HCT116 (cell line): Measurements from ENCODE around the gene PRKCH. TPM values are rescaled to one million over a fixed set of nuclear protein-coding genes. Genes with fewer than 3 reads are reported as not detected.

Experiments used
- ATAC-seq: fragments of 200-7000 bp; cut with Tn5 transposase; 2 replicates; pipeline ENCODE4 v1.9.1; 2020; ENCODE audit warnings: mild to moderate bottlenecking, moderate library complexity
- BruUV-seq: library from RNA; stranded (reverse); fragments of 400-500 nt; replicated peaks from 2 replicates; lab custom pipeline; 2021; lab: Mats Ljungman, UMichigan
- CTCF ChIA-PET: fragments of 300-600 bp; sonication (Branson Sonifier 250); formaldehyde crosslinking; loops from one replicate; lab custom pipeline; 2021; ENCODE audit warnings: antibody characterized with exemption; lab: Charles Lee
- POLR2A ChIA-PET: fragments of 300-600, 350-600 bp; sonication (Branson Sonifier 250); formaldehyde crosslinking; loops from one replicate; lab custom pipeline; 2021; ENCODE audit warnings: antibody characterized with exemption; lab: Charles Lee
- RAD21 ChIA-PET, 2 experiments: fragments of 300-600 bp; sonication (Branson Sonifier 250); formaldehyde crosslinking; loops; one replicate each; lab custom pipeline; 2023; ENCODE audit warnings: low total read pairs in 2 of 2; ENCODE audit not compliant: uncharacterized antibody in 2 of 2, unreplicated experiment in 2 of 2, low non-redundant PET in 1 of 2; lab: Charles Lee
- DNase-seq: peaks from one replicate; pipeline ENCODE4 v3.0.0-alpha.2; 2010; ENCODE audit warnings: low read depth, low spot score
- H2AFZ ChIP-seq: fragments of 200-600 bp; shearing (Covaris generic), sonication (generic); 2 replicates; pipeline ENCODE4 v1.6.1; 2017; ENCODE audit warnings: low read depth, mixed run types, mixed read lengths, antibody characterized with exemption, low read length; ENCODE audit not compliant: poor library complexity, severe bottlenecking
- H3K27ac ChIP-seq: 2 replicates; pipeline ENCODE4 v1.5.1; 2012; ENCODE audit warnings: low read depth, low read length
- H3K27me3 ChIP-seq: fragments of 200-600 bp; sonication (generic); 2 replicates; pipeline ENCODE4 v1.6.1; 2016; ENCODE audit warnings: mixed run types, low read length, mixed read lengths; ENCODE audit not compliant: insufficient read depth
- H3K36me3 ChIP-seq, 2 experiments: fragments of 200-500 bp in 1 of 2; fragments of 200-600 bp in 1 of 2; sonication (Bioruptor generic) in 1 of 2; sonication (generic) in 1 of 2; 2 replicates each; pipeline versions ENCODE4 v1.5.1 to v1.6.1; 2014 to 2016; ENCODE audit warnings: low read length in 2 of 2, inconsistent platforms in 1 of 2, mixed read lengths in 1 of 2, mixed run types in 1 of 2; ENCODE audit not compliant: insufficient read depth in 2 of 2, control insufficient read depth in 1 of 2
- H3K4me1 ChIP-seq, 2 experiments: fragments of 200-600 bp in 1 of 2; sonication (generic) in 1 of 2; 2 replicates each; pipeline versions ENCODE4 v1.5.1 to v1.6.1; 2012 to 2017; ENCODE audit warnings: low read length in 2 of 2, inconsistent platforms in 1 of 2, mild to moderate bottlenecking in 1 of 2, mixed read lengths in 1 of 2, mixed run types in 1 of 2, moderate library complexity in 1 of 2; ENCODE audit not compliant: insufficient read depth in 2 of 2, control insufficient read depth in 1 of 2
- H3K4me2 ChIP-seq: fragments of 200-600 bp; sonication (generic); 2 replicates; pipeline ENCODE4 v1.6.1; 2017; ENCODE audit warnings: mixed run types, low read length, mixed read lengths
- H3K4me3 ChIP-seq, 2 experiments: fragments of 200-600 bp in 1 of 2; sonication (generic) in 1 of 2; replicated peaks in 1 of 2; 2 replicates each; pipeline ENCODE4 v1.5.1; 2011 to 2016; ENCODE audit warnings: low read length in 2 of 2, control low read depth in 1 of 2, low read depth in 1 of 2, mild to moderate bottlenecking in 1 of 2, mixed read lengths in 1 of 2, mixed run types in 1 of 2
- H3K79me2 ChIP-seq: fragments of 200-600 bp; sonication (generic); 2 replicates; pipeline ENCODE4 v1.6.1; 2017; ENCODE audit warnings: mild to moderate bottlenecking, mixed run types, low read length, moderate library complexity, mixed read lengths; ENCODE audit not compliant: insufficient read depth
- H3K9ac ChIP-seq: fragments of 200-600 bp; sonication (generic); 2 replicates; pipeline ENCODE4 v1.6.1; 2016; ENCODE audit warnings: low read length, mixed read lengths
- H3K9me2 ChIP-seq: fragments of 200-600 bp; sonication (generic), shearing (Covaris generic); 2 replicates; pipeline ENCODE4 v1.6.1; 2017; ENCODE audit warnings: mixed run types, mild to moderate bottlenecking, moderate library complexity; ENCODE audit not compliant: insufficient read depth
- H3K9me3 ChIP-seq, 2 experiments: fragments of 200-500 bp in 1 of 2; fragments of 200-600 bp in 1 of 2; sonication (Bioruptor generic) in 1 of 2; sonication (generic) in 1 of 2; 2 replicates each; pipeline ENCODE4 v1.6.1; 2014 to 2017; ENCODE audit warnings: low read length in 2 of 2, mixed read lengths in 2 of 2, inconsistent platforms in 1 of 2, low read depth in 1 of 2, mild to moderate bottlenecking in 1 of 2, mixed run types in 1 of 2, moderate library complexity in 1 of 2; ENCODE audit not compliant: control insufficient read depth in 1 of 2, insufficient read depth in 1 of 2
- H4K20me1 ChIP-seq: fragments of 200-600 bp; sonication (generic), shearing (Covaris generic); 2 replicates; pipeline ENCODE4 v1.6.1; 2017; ENCODE audit warnings: mixed run types, mild to moderate bottlenecking, moderate library complexity; ENCODE audit not compliant: insufficient read depth
- ATF3 ChIP-seq: IDR thresholded peaks from 2 replicates; pipeline ENCODE4 v1.6.1; 2012
- CBX3 ChIP-seq: IDR thresholded peaks from 2 replicates; pipeline ENCODE4 v1.6.1; 2012; ENCODE audit warnings: low read depth
- CEBPB ChIP-seq: IDR thresholded peaks from 2 replicates; pipeline ENCODE4 v1.6.1; 2012; ENCODE audit warnings: low read depth
- EGR1 ChIP-seq: IDR thresholded peaks from 2 replicates; pipeline ENCODE4 v1.6.1; 2012; ENCODE audit warnings: low read depth
- ELF1 ChIP-seq: IDR thresholded peaks from 2 replicates; pipeline ENCODE4 v1.6.1; 2012; ENCODE audit warnings: low read depth, borderline replicate concordance
- EZH2 ChIP-seq: fragments of 200-600 bp; sonication (generic); IDR thresholded peaks from 2 replicates; pipeline ENCODE4 v1.6.1; 2017; ENCODE audit warnings: antibody characterized with exemption, mixed run types
- EZH2phosphoT487 ChIP-seq: fragments of 200-600 bp; IDR thresholded peaks from 2 replicates; pipeline ENCODE4 v1.6.1; 2018; ENCODE audit warnings: antibody characterized with exemption, borderline replicate concordance
- FOSL1 ChIP-seq: IDR thresholded peaks from 2 replicates; pipeline ENCODE4 v1.6.1; 2012; ENCODE audit warnings: low read depth
- JUND ChIP-seq: IDR thresholded peaks from 2 replicates; pipeline ENCODE4 v1.6.1; 2012
- POLR2A ChIP-seq: IDR thresholded peaks from 2 replicates; pipeline ENCODE4 v1.7.0; 2011; ENCODE audit warnings: borderline replicate concordance; ENCODE audit not compliant: insufficient read depth, insufficient read length; ENCODE audit errors: extremely low read depth
- POLR2AphosphoS5 ChIP-seq: IDR thresholded peaks from 2 replicates; pipeline ENCODE4 v1.6.1; 2011; ENCODE audit warnings: mild to moderate bottlenecking, low read depth, low read length, moderate library complexity
- SIN3A ChIP-seq: IDR thresholded peaks from 2 replicates; pipeline ENCODE4 v1.6.1; 2012; ENCODE audit warnings: low read depth
- SP1 ChIP-seq: IDR thresholded peaks from 2 replicates; pipeline ENCODE4 v1.6.1; 2012; ENCODE audit warnings: low read depth
- SRF ChIP-seq: IDR thresholded peaks from 2 replicates; pipeline ENCODE4 v1.6.1; 2012; ENCODE audit warnings: low read depth
- TCF7L2 ChIP-seq: IDR thresholded peaks from 2 replicates; pipeline ENCODE4 v1.7.0; 2011; ENCODE audit warnings: borderline replicate concordance, inconsistent platforms; ENCODE audit not compliant: insufficient read depth, insufficient read length; ENCODE audit errors: extremely low read depth
- ZFX ChIP-seq: fragments of 450-650 bp; IDR thresholded peaks from 2 replicates; pipeline ENCODE4 v1.6.1; 2017
- ZNF274 ChIP-seq: fragments of 200-500 bp; sonication (Bioruptor generic); IDR thresholded peaks from 2 replicates; pipeline ENCODE4 v1.6.1; 2014; ENCODE audit warnings: mild to moderate bottlenecking, low read depth, low read length, inconsistent platforms
- intact Hi-C: fragments of 100-400 bp; cut with micrococcal nuclease; formaldehyde crosslinking; loops from 2 replicates; pipeline ENCODE4 v1.10.0; 2022
- total RNA-seq: library from RNA; stranded (reverse); gene quantifications from one replicate; pipeline ENCODE4 v1.2.1, GENCODE V29; 2021; ENCODE audit not compliant: unreplicated experiment
- TF ChIP-seq, protein P1 (sequence below), 3 experiments: fragments of 200-600 bp in 1 of 3; sonication (generic) in 1 of 3; IDR thresholded peaks in 2 of 3; conservative IDR thresholded peaks in 1 of 3; 2 replicates each; pipeline ENCODE4 v1.5.1; 2012 to 2017; ENCODE audit warnings: low read depth in 2 of 3, low read length in 2 of 3, antibody characterized with exemption in 1 of 3, borderline replicate concordance in 1 of 3, control low read depth in 1 of 3, mild to moderate bottlenecking in 1 of 3, mixed read lengths in 1 of 3, mixed run types in 1 of 3, moderate library complexity in 1 of 3; ENCODE audit not compliant: insufficient read depth in 1 of 3
- TF ChIP-seq, protein P2 (sequence below): IDR thresholded peaks from 2 replicates; pipeline ENCODE4 v1.6.1; 2011; ENCODE audit warnings: mild to moderate bottlenecking, low read length, moderate library complexity; ENCODE audit not compliant: insufficient replicate concordance; ENCODE audit errors: extremely low read depth

The PRKCH gene
- total RNA-seq, 1 experiment from 2014 or later, result 16.6 TPM

- TF ChIP-seq, protein P1, sequence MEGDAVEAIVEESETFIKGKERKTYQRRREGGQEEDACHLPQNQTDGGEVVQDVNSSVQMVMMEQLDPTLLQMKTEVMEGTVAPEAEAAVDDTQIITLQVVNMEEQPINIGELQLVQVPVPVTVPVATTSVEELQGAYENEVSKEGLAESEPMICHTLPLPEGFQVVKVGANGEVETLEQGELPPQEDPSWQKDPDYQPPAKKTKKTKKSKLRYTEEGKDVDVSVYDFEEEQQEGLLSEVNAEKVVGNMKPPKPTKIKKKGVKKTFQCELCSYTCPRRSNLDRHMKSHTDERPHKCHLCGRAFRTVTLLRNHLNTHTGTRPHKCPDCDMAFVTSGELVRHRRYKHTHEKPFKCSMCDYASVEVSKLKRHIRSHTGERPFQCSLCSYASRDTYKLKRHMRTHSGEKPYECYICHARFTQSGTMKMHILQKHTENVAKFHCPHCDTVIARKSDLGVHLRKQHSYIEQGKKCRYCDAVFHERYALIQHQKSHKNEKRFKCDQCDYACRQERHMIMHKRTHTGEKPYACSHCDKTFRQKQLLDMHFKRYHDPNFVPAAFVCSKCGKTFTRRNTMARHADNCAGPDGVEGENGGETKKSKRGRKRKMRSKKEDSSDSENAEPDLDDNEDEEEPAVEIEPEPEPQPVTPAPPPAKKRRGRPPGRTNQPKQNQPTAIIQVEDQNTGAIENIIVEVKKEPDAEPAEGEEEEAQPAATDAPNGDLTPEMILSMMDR (IDR thresholded peaks at IDR 0.05 in 2 of 3, conservative IDR thresholded peaks at IDR 0.05 in 1 of 3; ENCODE audit: borderline replicate concordance in 1 of 3, insufficient read depth in 1 of 3, low read depth in 2 of 3, low read length in 2 of 3), result no peak
- TF ChIP-seq, all 23 proteins: peak for 0
These were observed 268.6 kb downstream of the PRKCH start (continued) for GRCh38 chr14:61589691-61590581.

GRCh38 chr14:61591862-61592261 is 270.5 kb downstream of the PRKCH start:
- intact Hi-C loops, result no loop called here
- Histone ChIP-seq H3K9ac (no peak overlapping the region), H3K36me3 (no peaks in the 10 kb centered on the region), H3K9me3 (no peaks in the 10 kb centered on the region), H3K27me3 (no peaks in the 10 kb centered on the region), H3K9me2 (no peaks in the 10 kb centered on the region), H2AFZ (no peak overlapping the region), H3K79me2 (no peaks in the 10 kb centered on the region), H3K4me2 (no peak overlapping the region), H3K4me3 (no peak overlapping the region), H3K4me1 (peaks cover 0 to 10% of the 10 kb centered on the region in 2 experiments; a peak in 1 of 4 replicates), H3K27ac (no peak overlapping the region), H4K20me1 (no peaks in the 10 kb centered on the region)
- POLR2A ChIA-PET, result no interaction called here
- CTCF ChIA-PET, result no interaction called here
- DNase-seq (no peak), ATAC-seq (no peak)
- no peak for TF ChIP-seq ELF1
- no peak for TF ChIP-seq SIN3A
- TF ChIP-seq TCF7L2, result no peak
- no peak for TF ChIP-seq POLR2AphosphoS5
- TF ChIP-seq CEBPB, result no peak
- TF ChIP-seq ZNF274, result no peak
- no peak for TF ChIP-seq JUND
- TF ChIP-seq CBX3, result no peak
- no peak for TF ChIP-seq SP1
- TF ChIP-seq ZFX, result no peak
- TF ChIP-seq EZH2phosphoT487, result no peak
- TF ChIP-seq, protein P2, sequence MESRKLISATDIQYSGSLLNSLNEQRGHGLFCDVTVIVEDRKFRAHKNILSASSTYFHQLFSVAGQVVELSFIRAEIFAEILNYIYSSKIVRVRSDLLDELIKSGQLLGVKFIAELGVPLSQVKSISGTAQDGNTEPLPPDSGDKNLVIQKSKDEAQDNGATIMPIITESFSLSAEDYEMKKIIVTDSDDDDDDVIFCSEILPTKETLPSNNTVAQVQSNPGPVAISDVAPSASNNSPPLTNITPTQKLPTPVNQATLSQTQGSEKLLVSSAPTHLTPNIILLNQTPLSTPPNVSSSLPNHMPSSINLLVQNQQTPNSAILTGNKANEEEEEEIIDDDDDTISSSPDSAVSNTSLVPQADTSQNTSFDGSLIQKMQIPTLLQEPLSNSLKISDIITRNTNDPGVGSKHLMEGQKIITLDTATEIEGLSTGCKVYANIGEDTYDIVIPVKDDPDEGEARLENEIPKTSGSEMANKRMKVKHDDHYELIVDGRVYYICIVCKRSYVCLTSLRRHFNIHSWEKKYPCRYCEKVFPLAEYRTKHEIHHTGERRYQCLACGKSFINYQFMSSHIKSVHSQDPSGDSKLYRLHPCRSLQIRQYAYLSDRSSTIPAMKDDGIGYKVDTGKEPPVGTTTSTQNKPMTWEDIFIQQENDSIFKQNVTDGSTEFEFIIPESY, result no peak
- no peak for TF ChIP-seq SRF
- TF ChIP-seq ATF3, result no peak
- TF ChIP-seq, protein P1 (IDR thresholded peaks at IDR 0.05 in 2 of 3, conservative IDR thresholded peaks at IDR 0.05 in 1 of 3; ENCODE audit: borderline replicate concordance in 1 of 3, insufficient read depth in 1 of 3, low read depth in 2 of 3, low read length in 2 of 3), result no peak
- TF ChIP-seq EGR1, result no peak
- no peak for TF ChIP-seq POLR2A
- TF ChIP-seq FOSL1, result no peak
- no peak for TF ChIP-seq EZH2
- BruUV-seq, result no TSS peak
- RAD21 ChIA-PET, result no interaction called here
